Upper lobe of left lung (tissue), 6 donors: ENCODE measurements around the gene NAV2. TPM values are rescaled to one million over a fixed set of nuclear protein-coding genes. Genes with fewer than 3 reads are reported as not detected.

Experiments
- ATAC-seq, 2 donors: fragments of 200-7000 bp; cut with Tn5 transposase; one replicate each; pipeline ENCODE4 v1.9.1; 2022; ENCODE audit warnings: mild to moderate bottlenecking in 2 of 2, moderate library complexity in 2 of 2; ENCODE audit not compliant: low FRiP score in 2 of 2
- DNase-seq, 2 donors: peaks; one replicate each; pipeline ENCODE4 v3.0.0-alpha.2; 2019 to 2020
- H3K27ac ChIP-seq, 4 donors: fragments of 200-600 bp; sonication (generic); one replicate each; pipeline ENCODE4 v1.5.1; 2016 to 2019
- H3K27me3 ChIP-seq, 4 donors: fragments of 200-600 bp; sonication (generic); one replicate each; pipeline ENCODE4 v1.5.1; 2017 to 2019
- H3K36me3 ChIP-seq, 4 donors: fragments of 200-600 bp; sonication (generic); one replicate each; pipeline ENCODE4 v1.5.1; 2016 to 2019
- H3K4me1 ChIP-seq, 4 donors: fragments of 200-600 bp; sonication (generic); one replicate each; pipeline ENCODE4 v1.5.1; 2018 to 2019
- H3K4me3 ChIP-seq, 4 donors: fragments of 200-600 bp; sonication (generic); one replicate each; pipeline ENCODE4 v1.5.1; 2017 to 2019; ENCODE audit warnings: mild to moderate bottlenecking in 2 of 4, moderate library complexity in 1 of 4
- H3K9me3 ChIP-seq, 4 donors: fragments of 200-600 bp; sonication (generic); one replicate each; pipeline ENCODE4 v1.5.1; 2018 to 2019
- EP300 ChIP-seq, 4 donors: sonication (generic); formaldehyde crosslinking; IDR thresholded peaks; one replicate each; pipeline ENCODE4 v1.5.1; 2017; ENCODE audit warnings: antibody characterized with exemption in 4 of 4, control low read depth in 2 of 4
- POLR2A ChIP-seq, 4 donors: fragments of 450-650 bp; IDR thresholded peaks; one replicate each; pipeline ENCODE4 v1.5.1; 2016 to 2017; ENCODE audit warnings: antibody characterized with exemption in 4 of 4, mild to moderate bottlenecking in 2 of 4
- POLR2AphosphoS5 ChIP-seq, 2 donors: sonication (generic); formaldehyde crosslinking; IDR thresholded peaks; one replicate each; pipeline ENCODE4 v1.5.1; 2017; ENCODE audit warnings: antibody characterized with exemption in 2 of 2
- WGBS, 2 donors: methylation state at CpG; one replicate each; pipeline ENCODE4 v1.1.5; 2017 to 2018; 5-methylcytosine and 5-hydroxymethylcytosine counted together
- total RNA-seq, 6 donors: library from RNA; depleted of rRNA in 4 of 6; stranded (reverse); fragments of >200 nt in 4 of 6; gene quantifications; one replicate each; pipeline versions ENCODE4 v1.1.0 to v1.2.1, GENCODE V29; 2016 to 2021
- TF ChIP-seq, protein P1 (sequence below), 6 experiments: fragments of 450-650 bp in 4 of 6; fragments of 200-600 bp in 2 of 6; sonication (generic) in 2 of 6; IDR thresholded peaks; one replicate each; pipeline ENCODE4 v1.5.1; 2016 to 2019; ENCODE audit warnings: antibody characterized with exemption in 6 of 6
- donor health status: DM: no; HTN: no; CAD: no; lungs with moderate emphysema.
- donor health status: DM: no; HTN: yes; CAD: no; lungs with severe emphysema.

Gene NAV2
- total RNA-seq, 6 donors from 2014 or later = 40.5 to 61.4 (median 52.3) TPM

DNA sequence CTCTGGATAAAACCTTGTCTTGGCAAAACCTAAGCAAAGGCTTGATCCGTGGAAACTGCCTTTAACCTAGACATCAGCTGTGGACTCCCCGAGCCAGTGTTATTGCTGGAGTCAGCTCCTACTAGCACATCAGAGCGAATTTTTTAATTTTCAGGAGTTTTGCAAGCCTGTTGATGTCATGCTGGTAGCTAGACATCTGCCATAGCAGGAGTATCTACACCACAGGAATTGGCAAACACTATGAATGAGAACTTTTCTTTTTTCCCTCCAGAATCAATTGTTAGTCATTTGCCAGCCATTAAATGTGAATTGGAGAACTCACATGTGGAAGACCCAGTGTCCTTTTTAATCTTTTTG lies 201.2 kb downstream of the NAV2 start:
- Histone ChIP-seq H3K27me3 (no peaks in the 10 kb centered on the region), H3K27ac (no peak overlapping the region), H3K36me3 (peaks cover 0 to 2% (median 0%) of the 10 kb centered on the region in 4 donors), H3K9me3 (no peaks in the 10 kb centered on the region), H3K4me3 (no peak overlapping the region), H3K4me1 (peaks cover 8 to 16% (median 11%) of the 10 kb centered on the region in 4 donors)
- WGBS, 2 donors = 73 to 89% methylated on average over 3 of the region's 3 CpGs
- no peak for DNase-seq
- no peak for ATAC-seq
- TF ChIP-seq, protein P1, sequence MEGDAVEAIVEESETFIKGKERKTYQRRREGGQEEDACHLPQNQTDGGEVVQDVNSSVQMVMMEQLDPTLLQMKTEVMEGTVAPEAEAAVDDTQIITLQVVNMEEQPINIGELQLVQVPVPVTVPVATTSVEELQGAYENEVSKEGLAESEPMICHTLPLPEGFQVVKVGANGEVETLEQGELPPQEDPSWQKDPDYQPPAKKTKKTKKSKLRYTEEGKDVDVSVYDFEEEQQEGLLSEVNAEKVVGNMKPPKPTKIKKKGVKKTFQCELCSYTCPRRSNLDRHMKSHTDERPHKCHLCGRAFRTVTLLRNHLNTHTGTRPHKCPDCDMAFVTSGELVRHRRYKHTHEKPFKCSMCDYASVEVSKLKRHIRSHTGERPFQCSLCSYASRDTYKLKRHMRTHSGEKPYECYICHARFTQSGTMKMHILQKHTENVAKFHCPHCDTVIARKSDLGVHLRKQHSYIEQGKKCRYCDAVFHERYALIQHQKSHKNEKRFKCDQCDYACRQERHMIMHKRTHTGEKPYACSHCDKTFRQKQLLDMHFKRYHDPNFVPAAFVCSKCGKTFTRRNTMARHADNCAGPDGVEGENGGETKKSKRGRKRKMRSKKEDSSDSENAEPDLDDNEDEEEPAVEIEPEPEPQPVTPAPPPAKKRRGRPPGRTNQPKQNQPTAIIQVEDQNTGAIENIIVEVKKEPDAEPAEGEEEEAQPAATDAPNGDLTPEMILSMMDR (IDR thresholded peaks at IDR 0.05) = no peak
- TF ChIP-seq EP300 (IDR thresholded peaks at IDR 0.05) (no peak), POLR2A (IDR thresholded peaks at IDR 0.05) (no peak), POLR2AphosphoS5 (IDR thresholded peaks at IDR 0.05) (no peak)

DNA sequence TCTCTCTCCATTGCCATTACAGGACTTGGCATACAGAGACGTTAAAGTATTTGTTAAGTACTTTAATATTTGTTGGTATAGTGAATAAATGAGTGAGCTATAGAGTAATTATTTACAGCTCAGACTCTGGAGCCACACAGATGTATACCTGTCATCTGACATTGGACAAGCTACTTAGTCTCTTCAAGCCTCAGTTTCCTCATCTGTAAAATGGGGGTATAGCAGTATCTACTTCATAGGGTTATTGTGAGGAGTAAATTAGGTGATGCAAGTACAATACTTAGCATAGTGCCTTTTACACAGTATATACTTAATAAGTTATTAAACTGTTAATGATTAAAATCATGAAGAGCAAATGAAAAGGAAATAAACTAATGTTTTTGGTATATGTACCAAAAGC lies 203.2 kb downstream of the NAV2 start:
- WGBS, 2 donors = 81% methylated on average over 1 of the region's 1 CpG
- H3K27me3 ChIP-seq = no peaks in the 10 kb centered on the region
- no peak for DNase-seq
- TF ChIP-seq POLR2A (IDR thresholded peaks at IDR 0.05) = no peak
- TF ChIP-seq, protein P1 (IDR thresholded peaks at IDR 0.05) = no peak
- TF ChIP-seq POLR2AphosphoS5 (IDR thresholded peaks at IDR 0.05) = no peak
- TF ChIP-seq EP300 (IDR thresholded peaks at IDR 0.05) = no peak
- no peaks in the 10 kb centered on the region for H3K9me3 ChIP-seq
- H3K4me1 ChIP-seq = peaks cover 11 to 16% (median 16%) of the 10 kb centered on the region in 4 donors
- H3K36me3 ChIP-seq = peaks cover 0 to 2% (median 0%) of the 10 kb centered on the region in 4 donors
- no peak overlapping the region for H3K4me3 ChIP-seq
- no peak for ATAC-seq
- H3K27ac ChIP-seq = no peak overlapping the region

DNA sequence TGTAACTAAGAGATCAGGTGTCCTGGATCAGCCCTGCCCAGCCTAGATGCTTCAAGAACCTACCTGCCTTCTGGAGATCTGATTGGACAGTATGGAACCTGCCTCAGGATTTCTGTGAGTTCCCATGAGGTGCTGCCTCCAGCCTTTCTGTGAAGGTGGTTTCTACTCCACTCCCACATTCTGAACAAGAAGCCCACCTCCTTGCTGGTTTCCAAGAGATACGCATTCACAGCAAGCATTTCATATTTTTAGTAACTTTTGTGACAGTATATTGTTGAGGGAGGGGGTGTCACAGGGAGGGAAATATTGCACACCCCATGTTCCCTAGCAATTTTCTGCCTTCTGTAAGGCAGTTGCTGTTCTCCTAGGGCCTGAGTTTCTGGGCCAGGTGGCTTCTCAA lies 204.4 kb downstream of the NAV2 start:
- WGBS, 2 donors = 59 to 92% methylated on average over 1 of the region's 1 CpG
- Histone ChIP-seq H3K4me3 (no peak overlapping the region), H3K27me3 (no peaks in the 10 kb centered on the region), H3K9me3 (no peaks in the 10 kb centered on the region), H3K4me1 (peaks cover 11 to 16% (median 13%) of the 10 kb centered on the region in 4 donors), H3K27ac (no peak overlapping the region), H3K36me3 (peaks cover 0 to 2% (median 0%) of the 10 kb centered on the region in 4 donors)
- TF ChIP-seq EP300 (IDR thresholded peaks at IDR 0.05) = no peak
- no peak for TF ChIP-seq POLR2A (IDR thresholded peaks at IDR 0.05)
- no peak for TF ChIP-seq POLR2AphosphoS5 (IDR thresholded peaks at IDR 0.05)
- TF ChIP-seq, protein P1 (IDR thresholded peaks at IDR 0.05) = no peak
- DNase-seq (no peak), ATAC-seq (no peak)

DNA sequence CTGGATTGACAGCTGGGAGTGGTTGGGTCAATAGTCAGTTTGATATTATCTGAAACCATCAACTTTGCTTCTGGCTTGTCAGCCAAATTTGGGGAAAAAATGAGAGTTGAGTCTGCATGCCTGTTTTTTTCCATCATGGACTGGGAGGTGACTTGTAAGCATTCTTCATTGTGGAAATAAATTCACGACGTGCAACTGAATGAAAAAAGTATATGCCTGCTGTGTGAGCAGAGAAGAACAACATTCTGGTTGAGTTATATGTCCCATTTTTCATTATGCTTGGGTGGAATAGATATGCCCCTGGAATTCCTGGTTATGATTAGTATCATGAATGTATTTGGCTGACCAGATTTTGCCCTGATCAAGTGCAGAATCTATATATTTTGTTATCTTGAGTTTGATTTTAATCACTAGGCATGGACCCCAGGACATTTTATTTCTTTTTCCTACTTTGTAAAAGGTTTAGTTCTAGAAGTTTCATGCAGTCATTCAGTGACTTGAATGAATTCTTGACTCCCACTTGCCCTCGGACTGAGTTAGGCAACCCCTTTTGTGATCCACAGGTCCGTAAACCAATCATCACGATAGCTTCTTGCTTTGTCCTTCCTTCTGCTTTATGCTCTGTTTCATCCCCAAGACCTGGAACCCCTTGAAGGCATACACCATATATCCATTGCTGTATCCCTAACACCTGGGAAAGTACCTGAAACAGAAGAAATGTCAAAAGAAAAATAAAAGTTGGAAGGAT lies 205.8 kb downstream of the NAV2 start:
- TF ChIP-seq EP300 (IDR thresholded peaks at IDR 0.05) (no peak), POLR2A (IDR thresholded peaks at IDR 0.05) (no peak), POLR2AphosphoS5 (IDR thresholded peaks at IDR 0.05) (no peak)
- TF ChIP-seq, protein P1 (IDR thresholded peaks at IDR 0.05) = no peak
- no peak overlapping the region for H3K27ac ChIP-seq
- 82 to 90% methylated on average over 5 of the region's 5 CpGs for WGBS, 2 donors
- no peak overlapping the region for H3K4me3 ChIP-seq
- ATAC-seq (no peak), DNase-seq (no peak)
- peaks cover 0 to 2% (median 0%) of the 10 kb centered on the region in 4 donors for H3K36me3 ChIP-seq
- no peaks in the 10 kb centered on the region for H3K27me3 ChIP-seq
- peaks cover 0 to 11% (median 4%) of the 10 kb centered on the region in 4 donors for H3K4me1 ChIP-seq
- H3K9me3 ChIP-seq = no peaks in the 10 kb centered on the region
